Keratinocyte (primary cell): ENCODE results near the gene TSC22D2.

Experiments used
- CTCF ChIP-seq, 3 experiments: IDR thresholded peaks in 1 of 3; conservative IDR thresholded peaks in 1 of 3; optimal IDR thresholded peaks in 1 of 3; 2 replicates in 2 of 3; 3 replicates in 1 of 3; pipeline versions ENCODE3 to v1.5.1; 2011; ENCODE audit warnings: low read length in 3 of 3, mild to moderate bottlenecking in 3 of 3, moderate library complexity in 2 of 3, control low read depth in 1 of 3, inconsistent platforms in 1 of 3; ENCODE audit not compliant: insufficient read depth in 2 of 3; ENCODE audit errors: extremely low read depth in 1 of 3
- EZH2 ChIP-seq: IDR thresholded peaks from one replicate; pipeline ENCODE4 v1.6.1; 2012; ENCODE audit warnings: inconsistent platforms, mild to moderate bottlenecking, low read length, moderate library complexity

GRCh38 chr3:150409125-150409511, 1.0 kb downstream of the TSC22D2 start:
- TF ChIP-seq CTCF (optimal IDR thresholded peaks at IDR 0.05 in 1 of 3, IDR thresholded peaks at IDR 0.05 in 1 of 3, conservative IDR thresholded peaks at IDR 0.05 in 1 of 3; ENCODE audit: extremely low read depth in 1 of 3, insufficient read depth in 2 of 3, low read length in 3 of 3) (no peak), EZH2 (no peak)
